ENCODE results near the gene FEZF1.

The FEZF1 gene

GRCh38 chr7:122304319-122304975 lies at the start of gene FEZF1:
FEZF1 (minus strand) TSS chr7:122304750; CDS start chr7:122304437, 313 bp downstream.
- no peak for DNase-seq (ENCODE audit: low read depth in 2 of 2)

- DNase-seq (ENCODE audit: low read depth in 2 of 2) = no peak
Measured at GRCh38 chr7:122352454-122352853, 47.9 kb upstream of the FEZF1 start.

- no peak for DNase-seq (ENCODE audit: low read depth in 2 of 2)
Measured at GRCh38 chr7:122350701-122351100, 46.2 kb upstream of the FEZF1 start.

- DNase-seq (ENCODE audit: low read depth in 2 of 2) = no peak
Measured at GRCh38 chr7:122344303-122344620, 39.7 kb upstream of the FEZF1 start.

- no peak for DNase-seq (ENCODE audit: low read depth in 2 of 2)
Measured at GRCh38 chr7:122343601-122344302, 39.2 kb upstream of the FEZF1 start.

- no peak for DNase-seq (ENCODE audit: low read depth in 2 of 2)
Measured at GRCh38 chr7:122340427-122340826, 35.9 kb upstream of the FEZF1 start.

- no peak for DNase-seq (ENCODE audit: low read depth in 2 of 2)
Measured at GRCh38 chr7:122339145-122339904, 34.8 kb upstream of the FEZF1 start.

GRCh38 chr7:122337011-122337410 lies 32.5 kb upstream of the FEZF1 start:
- DNase-seq (ENCODE audit: low read depth in 2 of 2) = no peak

- DNase-seq (ENCODE audit: low read depth in 2 of 2) = no peak
Measured at GRCh38 chr7:122329145-122329802, 24.7 kb upstream of the FEZF1 start.

GRCh38 chr7:122327969-122328368 lies 23.4 kb upstream of the FEZF1 start:
- DNase-seq (ENCODE audit: low read depth in 2 of 2) = no peak

- no peak for DNase-seq (ENCODE audit: low read depth in 2 of 2)
Measured at GRCh38 chr7:122316467-122317388, 12.2 kb upstream of the FEZF1 start.

- no peak for DNase-seq (ENCODE audit: low read depth in 2 of 2)
Measured at GRCh38 chr7:122315507-122316466, 11.2 kb upstream of the FEZF1 start.

GRCh38 chr7:122314284-122314683 lies 9.7 kb upstream of the FEZF1 start:
- no peak for DNase-seq (ENCODE audit: low read depth in 2 of 2)

- no peak for DNase-seq (ENCODE audit: low read depth in 2 of 2)
Measured at GRCh38 chr7:122312789-122313188, 8.2 kb upstream of the FEZF1 start.

GRCh38 chr7:122311734-122312450 lies 7.3 kb upstream of the FEZF1 start:
- DNase-seq (ENCODE audit: low read depth in 2 of 2) = no peak

- DNase-seq (ENCODE audit: low read depth in 2 of 2) = no peak
Measured at GRCh38 chr7:122311050-122311700, 6.6 kb upstream of the FEZF1 start.

- no peak for DNase-seq (ENCODE audit: low read depth in 2 of 2)
Measured at GRCh38 chr7:122310119-122311021, 5.8 kb upstream of the FEZF1 start.

GRCh38 chr7:122309421-122309820 lies 4.9 kb upstream of the FEZF1 start:
- no peak for DNase-seq (ENCODE audit: low read depth in 2 of 2)

Measured in activated CD8-positive, alpha-beta memory T cell treated with anti-CD3 and anti-CD28 coated beads for 4 hours (primary cell).